ENCODE measurements around the gene COL4A4.

GRCh38 chr2:226971770-226972169 lies 192.2 kb downstream of the COL4A4 start:
- TF ChIP-seq STAT6 (CRISPR knock-in tag; IDR thresholded peaks at IDR 0.05; ENCODE audit: borderline replicate concordance) (no peak), TCF7 (IDR thresholded peaks at IDR 0.05; ENCODE audit: low read depth) (no peak), ZNF33B (CRISPR knock-in tag; IDR thresholded peaks at IDR 0.05) (no peak), BCLAF1 (IDR thresholded peaks at IDR 0.05) (no peak), BCL3 (CRISPR knock-in tag; IDR thresholded peaks at IDR 0.05) (no peak), RXRA (CRISPR knock-in tag; IDR thresholded peaks at IDR 0.05) (no peak), SMAD3 (CRISPR knock-in tag; IDR thresholded peaks at IDR 0.05) (no peak), SIN3A (IDR thresholded peaks at IDR 0.05; ENCODE audit: borderline replicate concordance, low read depth, low read length) (no peak), CENPX (CRISPR knock-in tag; IDR thresholded peaks at IDR 0.05) (no peak), MEIS2 (CRISPR knock-in tag; IDR thresholded peaks at IDR 0.05) (no peak), CBX1 (IDR thresholded peaks at IDR 0.05; ENCODE audit: low read depth) (no peak), ZMYM3 (CRISPR knock-in tag; IDR thresholded peaks at IDR 0.05) (no peak)

Data from HepG2 (cell line).